Small intestine (tissue), 7 donors: ENCODE measurements around the gene DENND10. TPM values are rescaled to one million over a fixed set of nuclear protein-coding genes. Genes with fewer than 3 reads are reported as not detected.

ENCODE experiments used
- DNase-seq, 2 donors: peaks; one replicate each; pipeline versions ENCODE4 v3.0.0 to v3.0.0-alpha.2; 2013
- FAIRE-seq: peaks from 2 replicates; lab custom pipeline; 2012; peaks lifted over from hg19 to GRCh38; lab: Jason Lieb, UNC
- H3K27ac ChIP-seq, 3 donors: one replicate each; pipeline ENCODE4 v1.5.1; 2013; ENCODE audit warnings: low read length in 2 of 3, mild to moderate bottlenecking in 2 of 3, control low read depth in 1 of 3, inconsistent platforms in 1 of 3, low read depth in 1 of 3, moderate library complexity in 1 of 3
- H3K27me3 ChIP-seq, 3 donors: one replicate each; pipeline ENCODE4 v1.6.1; 2013; ENCODE audit warnings: low read length in 3 of 3, inconsistent platforms in 1 of 3; ENCODE audit not compliant: control insufficient read depth in 3 of 3, insufficient read depth in 3 of 3
- H3K36me3 ChIP-seq, 3 donors: one replicate each; pipeline ENCODE4 v1.6.1; 2013; ENCODE audit warnings: low read length in 3 of 3, inconsistent platforms in 1 of 3, low read depth in 1 of 3, mild to moderate bottlenecking in 1 of 3, moderate library complexity in 1 of 3; ENCODE audit not compliant: control insufficient read depth in 3 of 3, insufficient read depth in 2 of 3
- H3K4me1 ChIP-seq, 3 donors: one replicate each; pipeline ENCODE4 v1.6.1; 2013; ENCODE audit warnings: low read length in 2 of 3, inconsistent platforms in 1 of 3, low read depth in 1 of 3, mild to moderate bottlenecking in 1 of 3, moderate library complexity in 1 of 3; ENCODE audit not compliant: control insufficient read depth in 3 of 3, insufficient read depth in 2 of 3
- H3K4me3 ChIP-seq, 3 donors: one replicate each; pipeline ENCODE4 v1.5.1; 2013; ENCODE audit warnings: low read length in 3 of 3, control low read depth in 1 of 3, inconsistent platforms in 1 of 3, low read depth in 1 of 3, mild to moderate bottlenecking in 1 of 3, moderate library complexity in 1 of 3
- H3K9me3 ChIP-seq, 2 donors: one replicate each; pipeline ENCODE4 v1.6.1; 2013; ENCODE audit warnings: low read depth in 1 of 2, low read length in 1 of 2; ENCODE audit not compliant: control insufficient read depth in 2 of 2, insufficient read depth in 1 of 2
- WGBS, 3 donors: extraction: QIAGEN DNeasy Blood & Tissue Kit; methylation state at CpG; one replicate each; pipeline ENCODE4 v1.1.7; 2013; 5-methylcytosine and 5-hydroxymethylcytosine counted together
- polyA plus RNA-seq, 4 donors: library from polyadenylated mRNA; stranded (reverse) in 3 of 4; unstranded in 1 of 4; fragments of 200-250 nt in 3 of 4; fragments of 120-200 nt in 1 of 4; gene quantifications; one replicate each; pipeline versions ENCODE4 v1.2.1 to v1.2.3, GENCODE V29; 2013
- donor health status: healthy with polysubstance abuse.
- donor health status: control.
- donor health status: control.
- donor health status: Bipolar disorder and iron deficiency.
- donor health status: healthy.

The DENND10 gene
- polyA plus RNA-seq, 4 donors: 20.3 to 91.6 (median 30.8) TPM

- FAIRE-seq: no peak
- Histone ChIP-seq H3K9me3 (no peaks in the 10 kb centered on the region), H3K27me3 (no peaks in the 10 kb centered on the region), H3K27ac (no peak overlapping the region), H3K4me1 (peaks cover 0 to 27% (median 0%) of the 10 kb centered on the region in 3 donors), H3K4me3 (no peak overlapping the region), H3K36me3 (peaks cover 2 to 55% (median 2%) of the 10 kb centered on the region in 3 donors)
- 83 to 93% (median 91%) methylated on average over 9 of the region's 9 CpGs for WGBS, 3 donors
- no peak for DNase-seq
Measured at GRCh38 chr10:119115926-119116325, 12.0 kb downstream of the DENND10 start.

GRCh38 chr10:119116326-119116951 lies 12.5 kb downstream of the DENND10 start:
- WGBS, 3 donors: 95 to 99% (median 97%) methylated on average over 6 of the region's 6 CpGs
- no peak overlapping the region for H3K4me3 ChIP-seq
- no peaks in the 10 kb centered on the region for H3K9me3 ChIP-seq
- DNase-seq (no peak), FAIRE-seq (no peak)
- no peak overlapping the region for H3K27ac ChIP-seq
- peaks cover 0 to 27% (median 0%) of the 10 kb centered on the region in 3 donors for H3K4me1 ChIP-seq
- H3K36me3 ChIP-seq: peaks cover 2 to 57% (median 2%) of the 10 kb centered on the region in 3 donors
- H3K27me3 ChIP-seq: no peaks in the 10 kb centered on the region

DNA sequence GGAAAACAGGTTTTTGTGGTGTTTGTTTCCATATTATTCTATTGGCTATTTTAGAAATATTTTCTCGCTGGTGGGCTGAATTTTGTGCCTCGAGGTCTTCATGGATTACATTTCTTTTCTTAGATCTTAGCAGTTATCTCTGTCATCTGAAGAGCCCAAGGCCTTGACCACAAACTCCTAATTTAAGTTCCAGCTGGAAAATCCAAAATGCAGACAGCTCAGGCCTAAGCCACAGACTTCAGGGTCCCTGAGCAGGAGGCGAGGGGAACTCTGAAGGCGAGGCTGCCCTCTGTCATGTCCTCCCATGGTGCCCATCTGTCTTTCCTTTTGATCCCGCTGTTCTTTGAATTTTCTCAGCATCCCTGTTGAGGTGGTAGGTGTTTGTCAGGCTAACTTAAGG lies 14.3 kb downstream of the DENND10 start:
- WGBS, 3 donors: 92 to 95% (median 93%) methylated on average over 5 of the region's 5 CpGs

DNA sequence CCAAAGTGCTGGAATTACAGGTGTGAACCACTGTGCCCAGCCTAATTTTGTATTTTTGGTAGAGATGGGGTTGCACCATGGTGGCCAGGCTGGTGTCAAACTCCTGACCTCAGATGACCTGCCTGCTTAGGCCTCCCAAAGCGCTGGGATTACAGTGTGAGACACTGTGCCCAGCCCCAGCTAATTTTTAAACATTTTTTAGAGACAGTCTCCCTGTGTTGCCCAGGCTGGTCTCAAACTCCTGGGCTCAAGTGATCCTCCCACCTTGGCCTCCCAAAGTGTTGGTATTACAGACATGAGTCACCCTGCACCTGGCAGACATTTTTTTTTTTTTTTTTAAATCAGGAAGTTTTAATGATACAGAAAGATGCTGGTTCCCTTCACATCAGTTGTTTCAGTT lies 15.5 kb downstream of the DENND10 start:
- 98 to 100% (median 100%) methylated on average over 1 of the region's 1 CpG for WGBS, 3 donors
- no peak overlapping the region for H3K4me3 ChIP-seq
- no peaks in the 10 kb centered on the region for H3K9me3 ChIP-seq
- no peaks in the 10 kb centered on the region for H3K27me3 ChIP-seq
- DNase-seq: no peak
- FAIRE-seq: no peak
- H3K36me3 ChIP-seq: peaks cover 2 to 66% (median 6%) of the 10 kb centered on the region in 3 donors
- peak overlapping the region in 2 of 3 donors; percentile 45 to 65 for H3K27ac ChIP-seq
- H3K4me1 ChIP-seq: peaks cover 0 to 7% (median 0%) of the 10 kb centered on the region in 3 donors

More for the DNA sequence above, 14.3 kb downstream of the DENND10 start:
- Histone ChIP-seq H3K4me3 (no peak overlapping the region), H3K36me3 (peaks cover 2 to 62% (median 6%) of the 10 kb centered on the region in 3 donors), H3K9me3 (no peaks in the 10 kb centered on the region), H3K4me1 (peaks cover 0 to 19% (median 0%) of the 10 kb centered on the region in 3 donors), H3K27ac (no peak overlapping the region), H3K27me3 (no peaks in the 10 kb centered on the region)
- no peak for FAIRE-seq
- no peak for DNase-seq

GRCh38 chr10:119120413-119120867 lies 16.5 kb downstream of the DENND10 start:
- WGBS, 3 donors: 57 to 77% (median 75%) methylated on average over 4 of the region's 4 CpGs
- no peaks in the 10 kb centered on the region for H3K9me3 ChIP-seq
- H3K27me3 ChIP-seq: no peaks in the 10 kb centered on the region
- DNase-seq (peak in 1 of 2 donors; percentile 85), FAIRE-seq (no peak)
- H3K4me3 ChIP-seq: no peak overlapping the region
- peaks cover 0 to 6% (median 0%) of the 10 kb centered on the region in 3 donors for H3K4me1 ChIP-seq
- peak overlapping the region in 2 of 3 donors; percentile 66 to 78 for H3K27ac ChIP-seq
- peaks cover 4 to 66% (median 6%) of the 10 kb centered on the region in 3 donors for H3K36me3 ChIP-seq

DNA sequence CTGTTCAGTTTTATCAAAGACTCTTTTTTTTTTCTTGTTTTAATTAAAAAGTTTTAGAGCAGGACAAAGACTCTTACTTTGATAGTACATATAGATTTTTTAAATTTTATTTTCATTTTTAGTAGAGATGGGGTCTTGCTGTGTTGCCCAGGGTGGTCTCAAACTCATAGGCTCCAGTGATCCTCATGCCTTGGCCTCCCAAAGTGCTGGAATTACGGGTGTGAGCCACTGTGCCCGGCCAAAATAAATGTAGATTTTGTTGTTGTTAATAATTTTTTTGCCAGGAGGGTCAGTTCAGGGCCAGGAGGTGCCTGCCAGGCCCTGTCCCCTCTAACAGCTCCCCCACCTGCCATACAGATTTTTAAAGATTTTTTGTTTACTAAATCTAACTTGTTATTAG lies 17.0 kb downstream of the DENND10 start:
- 93 to 96% (median 95%) methylated on average over 2 of the region's 2 CpGs for WGBS, 3 donors

DNA sequence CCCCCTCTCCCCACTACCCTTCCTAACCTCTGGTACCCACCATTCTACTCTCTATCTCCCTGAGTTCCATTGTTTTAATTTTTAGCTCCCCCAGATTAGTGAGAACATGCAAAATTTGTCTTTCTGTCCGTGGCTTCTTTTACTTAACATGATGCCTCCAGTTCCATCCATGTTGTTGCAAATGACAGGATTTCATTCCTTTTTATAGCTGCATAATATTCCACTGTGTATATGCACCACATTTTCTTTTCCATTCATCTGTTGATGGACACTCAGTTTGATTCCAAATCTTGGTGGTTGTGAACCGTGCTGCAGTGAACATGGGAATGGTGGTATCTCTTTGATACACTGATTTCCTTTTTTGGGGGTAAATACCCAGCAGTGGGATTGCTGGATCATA lies 22.0 kb downstream of the DENND10 start:
- Histone ChIP-seq H3K4me1 (no peaks in the 10 kb centered on the region), H3K27me3 (no peaks in the 10 kb centered on the region), H3K9me3 (no peaks in the 10 kb centered on the region), H3K4me3 (no peak overlapping the region), H3K27ac (no peak overlapping the region), H3K36me3 (peaks cover 7 to 72% (median 9%) of the 10 kb centered on the region in 3 donors)
- DNase-seq (no peak), FAIRE-seq (no peak)
- WGBS, 3 donors: 91 to 98% (median 93%) methylated on average over 2 of the region's 2 CpGs

More for the DNA sequence above, 17.0 kb downstream of the DENND10 start:
- Histone ChIP-seq H3K4me3 (no peak overlapping the region), H3K4me1 (peaks cover 0 to 6% (median 0%) of the 10 kb centered on the region in 3 donors), H3K27ac (peak overlapping the region in 2 of 3 donors; percentile 38 to 66), H3K9me3 (no peaks in the 10 kb centered on the region), H3K27me3 (no peaks in the 10 kb centered on the region), H3K36me3 (peaks cover 4 to 68% (median 6%) of the 10 kb centered on the region in 3 donors)
- DNase-seq: no peak
- no peak for FAIRE-seq

- no peaks in the 10 kb centered on the region for H3K4me1 ChIP-seq
- no peaks in the 10 kb centered on the region for H3K27me3 ChIP-seq
- FAIRE-seq (no peak), DNase-seq (no peak)
- H3K36me3 ChIP-seq: peaks cover 5 to 65% (median 9%) of the 10 kb centered on the region in 3 donors
- H3K27ac ChIP-seq: no peak overlapping the region
- H3K4me3 ChIP-seq: no peak overlapping the region
- WGBS, 3 donors: 85 to 94% (median 87%) methylated on average over 4 of the region's 4 CpGs
- H3K9me3 ChIP-seq: no peaks in the 10 kb centered on the region
Measured at GRCh38 chr10:119129721-119130120, 25.8 kb downstream of the DENND10 start.
